ENCODE data around the gene C14orf39.

DNA sequence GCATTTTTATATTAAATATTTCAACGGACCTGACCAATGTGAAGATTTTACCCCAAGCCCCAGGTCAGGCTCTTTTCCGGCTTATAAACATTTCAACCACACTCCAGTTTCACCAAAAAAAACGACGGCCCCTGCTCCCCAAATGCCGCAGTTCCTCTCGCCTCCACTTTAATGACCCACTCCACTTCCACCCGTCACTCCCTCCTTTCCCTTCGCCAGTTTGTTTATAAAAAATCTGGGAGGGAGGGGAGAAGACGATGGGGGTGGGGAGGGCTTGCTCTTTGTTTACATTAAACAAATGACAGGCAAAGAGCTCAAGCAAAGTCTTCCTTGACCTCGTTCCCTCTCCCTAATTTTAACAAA lies 28.5 kb upstream of the C14orf39 start:
- TF ChIP-seq, protein P1, sequence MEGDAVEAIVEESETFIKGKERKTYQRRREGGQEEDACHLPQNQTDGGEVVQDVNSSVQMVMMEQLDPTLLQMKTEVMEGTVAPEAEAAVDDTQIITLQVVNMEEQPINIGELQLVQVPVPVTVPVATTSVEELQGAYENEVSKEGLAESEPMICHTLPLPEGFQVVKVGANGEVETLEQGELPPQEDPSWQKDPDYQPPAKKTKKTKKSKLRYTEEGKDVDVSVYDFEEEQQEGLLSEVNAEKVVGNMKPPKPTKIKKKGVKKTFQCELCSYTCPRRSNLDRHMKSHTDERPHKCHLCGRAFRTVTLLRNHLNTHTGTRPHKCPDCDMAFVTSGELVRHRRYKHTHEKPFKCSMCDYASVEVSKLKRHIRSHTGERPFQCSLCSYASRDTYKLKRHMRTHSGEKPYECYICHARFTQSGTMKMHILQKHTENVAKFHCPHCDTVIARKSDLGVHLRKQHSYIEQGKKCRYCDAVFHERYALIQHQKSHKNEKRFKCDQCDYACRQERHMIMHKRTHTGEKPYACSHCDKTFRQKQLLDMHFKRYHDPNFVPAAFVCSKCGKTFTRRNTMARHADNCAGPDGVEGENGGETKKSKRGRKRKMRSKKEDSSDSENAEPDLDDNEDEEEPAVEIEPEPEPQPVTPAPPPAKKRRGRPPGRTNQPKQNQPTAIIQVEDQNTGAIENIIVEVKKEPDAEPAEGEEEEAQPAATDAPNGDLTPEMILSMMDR (IDR thresholded peaks at IDR 0.05) = no peak
- no peak for TF ChIP-seq EZH2 (IDR thresholded peaks at IDR 0.05)

All from neural progenitor cell (in vitro differentiated cells).